NB4 (cell line): ENCODE results near the gene NPB.
A peak's percentile ranks its signal among the peaks of the same experiment; 100 is the strongest.

Experiments used
- DNase-seq: peaks from one replicate; pipeline ENCODE4 v3.0.0; 2010; ENCODE audit warnings: low read depth
- H3K4me3 ChIP-seq: one replicate; pipeline ENCODE4 v1.5.1; 2011; ENCODE audit warnings: mild to moderate bottlenecking, low read depth, low read length, moderate library complexity
- CTCF ChIP-seq: IDR thresholded peaks from one replicate; pipeline ENCODE4 v1.5.1; 2012; ENCODE audit warnings: low read depth, low read length
- MAX ChIP-seq: IDR thresholded peaks from 2 replicates; pipeline ENCODE4 v1.6.1; 2011; ENCODE audit warnings: low read depth, low read length
- MYC ChIP-seq: IDR thresholded peaks from 2 replicates; pipeline ENCODE4 v1.6.1; 2011; ENCODE audit warnings: low read depth, low read length
- POLR2A ChIP-seq: IDR thresholded peaks from 2 replicates; pipeline ENCODE4 v1.6.1; 2011; ENCODE audit warnings: mild to moderate bottlenecking; ENCODE audit not compliant: insufficient read length; ENCODE audit errors: extremely low read depth

Gene NPB

GRCh38 chr17:81870131-81870980 is 31.7 kb upstream of the NPB start:
- peak overlapping the region; percentile 88 for H3K4me3 ChIP-seq
- DNase-seq = peak; percentile 58
- TF ChIP-seq POLR2A (no peak), MAX (0 out of 2 replicates have a peak, but pooled peaks have one; percentile 27)

GRCh38 chr17:81870981-81871386 is 31.1 kb upstream of the NPB start, which contains the start of gene ARHGDIA:
TSS of gene ARHGDIA (minus strand) at chr17:81871337. CDS start at chr17:81869930, 1,407 bp downstream.
- TF ChIP-seq MAX (no peak), CTCF (no peak), MYC (no peak), POLR2A (no peak)
- peak within 1 kb of the TSS; percentile 88 for H3K4me3 ChIP-seq
- no peak for DNase-seq

- TF ChIP-seq MAX (peak; percentile 96), MYC (peak; percentile 99), POLR2A (peak; percentile 82), CTCF (no peak)
- H3K4me3 ChIP-seq = peak overlapping the region; percentile 77
- DNase-seq = peak; percentile 90
Observed at GRCh38 chr17:81871387-81872230, 30.4 kb upstream of the NPB start.

GRCh38 chr17:81877569-81877968 is 24.5 kb upstream of the NPB start:
- no peak for TF ChIP-seq MYC
- no peak for TF ChIP-seq MAX
- no peak for TF ChIP-seq CTCF
- TF ChIP-seq POLR2A = no peak
- no peak overlapping the region for H3K4me3 ChIP-seq
- DNase-seq = no peak

GRCh38 chr17:81878294-81878693 is 23.7 kb upstream of the NPB start:
- DNase-seq = no peak
- no peak overlapping the region for H3K4me3 ChIP-seq
- TF ChIP-seq CTCF (no peak), POLR2A (no peak), MAX (no peak), MYC (no peak)

GRCh38 chr17:81879121-81879520 is 22.9 kb upstream of the NPB start:
- no peak for TF ChIP-seq POLR2A
- no peak for TF ChIP-seq MAX
- no peak for TF ChIP-seq CTCF
- TF ChIP-seq MYC = no peak
- no peak for DNase-seq
- no peak overlapping the region for H3K4me3 ChIP-seq
